Fibroblast of skin of scalp (primary cell): ENCODE measurements around the gene CHFR.
A peak's percentile ranks its signal among the peaks of the same experiment; 100 is the strongest.
"Not testable (repeated sequence)": the region's sequence is repeated elsewhere in the genome, so short reads cannot be mapped to it uniquely, and the experiment has no call there.

Experiments
- DNase-seq: peaks from one replicate; pipeline ENCODE4 v3.0.0-alpha.2; 2013

The CHFR gene

DNA sequence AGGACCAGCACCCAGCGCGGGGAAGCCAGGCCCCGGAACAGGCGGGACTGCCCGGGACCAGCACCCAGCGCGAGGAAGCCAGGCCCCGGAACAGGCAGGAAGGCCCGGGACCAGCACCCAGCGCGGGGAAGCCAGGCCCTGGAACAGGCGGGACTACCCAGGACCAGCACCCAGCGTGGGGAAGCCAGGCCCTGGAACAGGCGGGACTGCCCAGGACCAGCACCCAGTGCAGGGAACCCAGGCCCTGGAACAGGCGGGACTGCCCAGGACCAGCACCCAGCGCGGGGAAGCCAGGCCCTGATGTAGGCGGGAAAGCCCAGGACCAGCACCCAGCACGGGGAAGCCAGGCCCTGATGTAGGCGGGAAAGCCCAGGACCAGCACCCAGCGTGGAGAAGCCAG lies 12.8 kb downstream of the CHFR start:
- not testable (repeated sequence) for DNase-seq

DNA sequence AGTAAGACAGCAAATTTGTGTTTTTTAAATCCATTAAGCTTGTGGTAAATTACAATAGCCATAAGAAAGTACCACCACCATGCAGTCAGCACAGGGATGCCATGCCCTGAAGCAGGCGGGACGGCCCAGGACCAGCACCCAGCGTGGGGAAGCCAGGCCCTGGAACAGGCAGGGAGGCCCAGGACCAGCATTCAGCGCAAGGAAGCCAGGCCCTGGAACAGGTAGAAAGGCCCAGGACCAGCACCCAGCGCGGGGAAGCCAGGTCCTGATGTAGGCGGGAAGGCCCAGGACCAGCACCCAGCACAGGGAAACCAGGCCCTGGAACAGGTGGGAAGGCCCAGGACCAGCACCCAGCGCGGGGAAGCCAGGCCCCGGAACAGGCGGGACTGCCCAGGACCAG lies 13.2 kb downstream of the CHFR start:
- no peak for DNase-seq

DNA sequence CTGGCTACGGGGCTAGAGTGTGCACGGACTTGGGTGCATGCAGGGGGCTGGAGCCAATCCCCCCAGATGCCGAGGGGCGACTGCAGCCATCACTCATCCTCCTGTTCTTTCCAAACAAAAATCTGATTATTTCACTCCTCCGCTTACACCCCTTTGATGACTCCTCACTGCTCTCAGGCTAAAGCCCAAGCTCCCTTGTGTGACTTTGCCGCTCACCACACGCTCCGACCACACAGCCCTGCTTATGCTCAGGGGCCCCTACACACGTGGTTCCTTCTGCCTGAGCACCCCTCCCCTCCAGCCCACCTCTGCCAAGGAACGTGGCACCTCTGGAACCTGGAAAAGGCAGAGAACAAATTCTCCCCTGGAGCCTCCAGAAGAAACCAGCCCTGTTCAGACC lies 13.7 kb downstream of the CHFR start:
- DNase-seq: no peak

DNA sequence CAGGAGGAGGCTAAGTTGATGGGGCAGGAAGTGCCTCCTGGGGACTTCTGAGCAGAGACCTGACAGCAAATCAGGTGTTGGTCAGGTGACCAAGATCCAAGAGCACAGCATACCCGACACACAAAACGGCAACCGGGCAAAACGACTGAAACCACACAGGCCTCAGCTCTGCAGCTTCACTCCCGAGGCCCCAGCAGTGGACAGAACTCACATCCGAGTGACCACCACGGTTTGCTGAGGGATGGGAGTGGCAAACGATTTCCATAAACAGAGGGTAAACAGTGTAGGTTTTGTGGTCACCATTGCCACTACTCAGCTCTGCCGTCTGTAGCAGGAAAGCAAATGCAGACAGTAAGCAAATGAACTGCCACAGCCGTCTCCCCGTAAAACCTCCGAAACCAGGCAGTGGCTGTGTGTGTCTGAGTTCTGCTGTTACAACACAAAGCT lies 14.4 kb downstream of the CHFR start:
- no peak for DNase-seq

DNA sequence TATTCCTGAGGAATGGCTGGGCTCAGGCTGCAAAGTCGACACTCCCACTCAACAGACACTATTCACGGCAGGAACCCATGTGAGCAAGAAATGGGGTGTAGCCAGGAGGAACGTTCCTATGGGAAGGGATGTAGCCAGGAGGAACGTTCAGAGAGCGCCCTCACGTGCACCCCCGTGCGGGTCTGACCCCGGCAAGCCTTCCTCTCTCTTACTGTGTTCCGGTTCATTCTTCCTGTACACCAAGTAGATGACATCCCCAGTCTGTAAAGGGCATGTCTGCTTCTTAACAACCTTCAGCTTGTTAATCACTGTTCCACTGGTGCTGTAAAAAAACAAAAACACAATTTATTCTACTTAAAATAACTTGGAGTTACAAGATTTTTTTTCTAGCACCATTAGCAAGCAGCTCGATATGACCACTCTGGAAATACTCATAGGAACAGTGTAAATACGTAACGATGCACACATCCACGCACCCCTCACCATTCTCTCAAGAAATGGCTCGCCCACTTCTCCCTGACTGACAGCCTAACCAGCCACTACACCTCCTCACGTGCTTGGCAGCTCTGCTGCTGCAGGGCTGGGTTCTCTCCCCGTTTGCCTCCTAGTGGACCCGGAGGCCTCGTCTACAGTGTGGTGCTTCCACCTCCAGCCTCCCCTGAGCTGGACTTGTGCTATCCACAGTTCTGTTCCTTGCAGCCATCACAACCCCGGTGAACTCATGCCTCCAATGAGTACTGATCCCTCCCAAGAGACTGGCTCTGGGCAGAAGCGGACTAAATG lies 15.1 kb downstream of the CHFR start:
- no peak for DNase-seq

DNA sequence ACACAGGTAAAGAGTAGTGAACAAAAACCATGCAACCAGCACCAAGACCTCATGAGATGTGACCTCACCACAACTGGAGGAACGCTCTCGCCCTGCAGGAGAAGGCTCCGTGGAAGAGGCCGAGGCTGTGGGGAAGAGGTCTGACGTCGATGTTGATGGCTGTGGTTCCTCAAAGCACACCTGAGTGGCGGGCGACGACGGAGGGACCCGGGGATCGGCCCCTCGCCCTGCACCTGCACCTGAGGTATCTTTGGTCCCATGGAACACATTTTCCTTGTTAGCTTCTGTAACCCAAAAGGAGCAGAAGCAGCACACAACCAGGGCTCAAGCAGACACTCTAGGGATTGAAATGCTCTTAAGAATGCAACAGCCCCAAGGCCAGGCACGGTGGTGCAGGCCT lies 17.9 kb downstream of the CHFR start:
- no peak for DNase-seq

DNA sequence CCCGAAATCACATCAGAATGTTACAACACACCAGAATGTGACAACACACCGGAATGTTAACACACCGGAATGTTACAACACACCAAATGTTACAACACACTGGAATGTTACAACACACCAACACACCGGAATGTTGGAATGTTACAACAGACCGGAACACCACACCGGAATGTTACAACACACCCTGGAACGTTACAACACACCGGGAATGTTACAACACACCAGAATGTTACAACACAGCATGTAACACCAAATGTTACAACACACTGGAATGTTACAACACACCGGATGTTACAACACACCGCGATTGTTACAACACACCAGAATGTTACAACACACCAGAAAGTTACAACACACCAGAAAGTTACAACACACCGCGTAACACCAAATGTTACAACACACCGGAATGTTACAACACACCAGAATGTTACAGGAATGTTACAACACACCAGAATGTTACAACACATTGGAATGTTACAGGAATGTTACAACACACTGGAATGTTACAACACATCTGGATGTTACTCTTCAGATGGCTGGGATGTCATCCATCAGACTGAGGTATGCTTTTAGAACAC lies 21.1 kb downstream of the CHFR start:
- peak; percentile 59 for DNase-seq

DNA sequence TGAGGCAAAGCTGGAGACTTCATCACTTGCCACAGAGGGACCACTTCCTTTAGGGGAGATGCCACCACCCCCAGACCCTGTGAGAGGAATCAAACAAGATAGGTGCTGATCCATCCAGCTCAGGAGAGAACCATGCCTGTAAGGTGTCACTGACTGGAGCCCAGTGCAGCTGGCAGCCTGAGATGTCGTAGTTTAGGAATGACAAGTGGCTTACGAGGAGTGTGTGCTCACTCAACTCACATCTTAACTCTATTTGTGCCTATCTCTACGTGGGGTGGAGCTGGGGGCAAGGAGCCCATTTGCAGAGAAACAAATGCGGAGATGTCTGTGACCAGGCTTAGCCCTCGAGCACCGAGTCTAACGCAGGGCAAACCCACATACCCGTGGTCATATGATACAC lies 25.8 kb downstream of the CHFR start:
- DNase-seq: no peak

DNA sequence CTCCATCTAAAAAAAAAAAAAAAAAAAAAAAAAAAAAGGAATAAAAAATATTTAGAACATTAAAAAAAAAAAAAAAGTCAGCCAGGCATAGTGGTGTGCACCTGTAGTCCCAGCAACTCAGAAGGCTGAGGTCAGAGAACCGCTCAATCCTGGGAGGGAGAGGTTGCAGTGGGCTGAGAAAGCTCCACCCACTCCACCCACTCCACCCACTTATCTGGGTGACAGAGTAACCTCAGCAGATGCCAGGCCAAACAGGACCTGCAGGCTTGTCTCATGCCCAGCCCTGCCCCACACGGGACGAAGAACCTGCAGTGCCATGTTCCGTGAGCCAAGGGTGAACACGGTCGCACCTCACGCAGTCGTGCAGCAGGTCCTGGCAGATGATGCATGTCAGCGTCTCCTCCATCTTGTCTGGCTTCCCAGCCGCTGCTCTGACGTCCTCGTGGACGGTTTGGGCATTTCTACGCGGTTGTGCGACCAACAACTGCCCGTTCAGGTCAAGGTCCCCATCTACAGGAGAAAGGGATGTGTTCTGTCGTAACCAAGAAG lies 28.6 kb downstream of the CHFR start:
- no peak for DNase-seq

DNA sequence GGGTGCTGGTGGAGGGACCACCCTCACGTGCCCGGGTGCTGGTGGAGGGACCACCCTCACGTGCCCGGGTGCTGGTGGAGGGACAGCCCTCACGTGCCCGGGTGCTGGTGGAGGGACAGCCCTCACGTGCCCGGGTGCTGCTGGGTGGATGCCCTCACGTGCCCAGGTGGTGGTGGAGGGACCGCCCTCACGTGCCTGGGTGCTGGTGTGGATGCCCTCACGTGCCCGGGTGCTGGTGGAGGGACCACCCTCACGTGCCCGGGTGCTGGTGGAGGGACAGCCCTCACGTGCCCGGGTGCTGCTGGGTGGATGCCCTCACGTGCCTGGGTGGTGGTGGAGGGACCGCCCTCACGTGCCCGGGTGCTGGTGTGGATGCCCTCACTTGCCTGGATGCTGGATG lies 30.4 kb downstream of the CHFR start:
- not testable (repeated sequence) for DNase-seq

DNA sequence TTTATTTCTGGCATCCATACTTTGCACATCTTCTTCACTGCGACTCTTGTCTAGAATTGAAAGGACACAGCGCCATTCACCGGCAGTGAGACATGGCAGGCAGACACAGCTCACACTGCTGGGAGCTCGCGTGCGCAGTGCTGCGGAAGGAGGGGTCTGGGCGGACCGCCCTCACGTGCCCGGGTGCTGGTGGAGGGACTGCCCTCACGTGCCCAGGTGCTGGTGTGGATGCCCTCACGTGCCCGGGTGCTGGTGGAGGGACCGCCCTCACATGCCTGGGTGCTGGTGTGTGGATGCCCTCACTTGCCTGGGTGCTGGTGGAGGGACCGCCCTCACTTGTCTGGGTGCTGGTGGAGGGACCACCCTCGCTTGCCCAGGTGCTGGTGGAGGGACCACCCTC lies 30.8 kb downstream of the CHFR start:
- DNase-seq: no peak

DNA sequence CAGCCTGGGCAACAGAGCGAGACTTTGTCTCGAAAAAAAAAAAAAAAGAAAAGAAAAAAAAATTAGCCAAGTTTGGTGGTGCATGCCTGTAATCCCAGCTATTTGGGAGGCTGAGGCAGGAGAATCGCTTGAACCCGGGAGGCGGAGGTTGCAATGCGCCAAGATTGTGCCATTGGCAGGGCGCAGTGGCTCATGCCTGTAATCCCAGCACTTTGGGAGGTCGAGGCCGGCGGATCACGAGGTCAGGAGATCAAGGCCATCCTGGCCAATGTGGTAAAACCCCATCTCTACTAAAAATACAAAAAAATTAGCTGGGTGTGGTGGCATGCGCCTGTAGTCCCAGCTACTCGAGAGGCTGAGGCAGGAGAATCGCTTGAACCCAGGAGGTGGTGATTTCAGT lies 32.2 kb downstream of the CHFR start:
- DNase-seq: not testable (repeated sequence)

DNA sequence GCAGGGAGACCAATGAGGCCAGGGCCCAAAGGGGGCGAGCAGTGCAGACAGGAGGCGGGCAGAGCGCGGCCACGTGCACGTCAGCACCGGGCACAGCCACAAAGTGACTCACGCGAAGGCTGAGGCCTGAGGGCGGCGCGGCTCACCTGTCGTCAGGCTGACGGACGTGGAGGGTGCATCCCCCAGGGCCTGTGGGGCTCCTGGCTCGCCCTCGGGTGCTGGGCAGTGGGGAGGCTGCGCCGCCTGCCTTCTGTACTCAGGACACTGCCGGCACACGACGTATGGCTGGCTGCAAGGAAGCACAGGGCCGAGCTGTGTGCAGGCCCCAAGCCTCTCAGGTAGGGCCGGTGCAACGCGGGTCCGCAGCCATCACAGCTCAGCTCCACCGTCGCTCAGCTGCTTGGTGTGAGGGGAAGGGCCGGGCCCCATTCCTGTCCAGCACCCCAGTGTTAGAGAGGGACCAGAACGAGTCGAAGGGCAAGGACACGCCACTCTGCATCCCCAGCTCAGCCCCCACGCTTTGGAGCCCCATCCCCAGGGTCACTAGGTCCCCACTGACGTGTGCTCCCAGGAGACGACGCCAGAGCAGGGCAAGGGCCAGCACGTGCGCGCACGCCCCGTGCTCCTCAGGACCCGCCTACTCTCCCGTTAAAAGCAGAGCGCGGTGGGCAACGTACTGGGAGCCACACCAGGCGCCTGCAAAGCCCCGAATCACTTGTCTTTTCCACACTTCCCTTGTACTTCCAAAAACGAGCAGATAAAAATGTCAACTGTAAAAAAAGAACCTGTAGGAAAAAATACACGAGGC lies 33.9 kb downstream of the CHFR start:
- DNase-seq: no peak

DNA sequence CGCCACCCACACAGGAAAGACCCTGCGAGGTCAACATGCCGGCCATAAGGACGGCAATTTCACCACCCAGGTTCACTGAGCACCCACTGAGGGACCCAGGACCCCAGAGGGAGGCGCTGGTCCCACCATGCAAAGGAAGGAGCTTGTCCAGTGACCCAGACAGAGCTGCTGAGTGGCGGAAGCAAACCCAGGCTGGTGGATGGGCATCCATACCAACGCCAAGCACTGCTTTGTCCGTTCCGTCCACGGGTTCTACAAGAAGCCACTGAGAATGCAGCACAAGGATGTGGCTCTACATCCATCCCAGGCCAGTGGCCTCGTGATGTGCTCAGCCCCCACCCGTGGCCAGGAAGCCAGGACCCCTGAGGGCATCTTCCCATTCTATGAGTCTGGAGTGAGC lies 34.9 kb downstream of the CHFR start:
- no peak for DNase-seq

DNA sequence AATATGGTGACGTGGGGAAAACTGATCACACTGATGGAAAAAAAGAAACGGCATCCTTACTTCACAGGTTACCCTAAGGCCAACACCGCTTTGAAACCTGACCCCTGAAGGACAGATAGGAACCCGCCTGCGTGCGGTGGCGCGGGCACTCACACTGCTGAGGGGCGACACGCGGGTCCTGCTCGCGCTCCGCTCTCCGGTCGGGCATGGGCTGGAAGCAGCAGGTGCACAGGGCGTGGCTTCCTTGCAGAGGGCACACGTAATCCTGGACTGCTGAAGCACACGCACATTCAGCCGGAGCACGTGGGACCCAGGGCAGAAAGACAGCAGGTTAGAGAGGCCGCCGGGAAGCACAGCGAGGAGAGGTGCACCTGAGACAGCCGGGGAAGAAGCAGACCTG lies 35.9 kb downstream of the CHFR start:
- DNase-seq: no peak

DNA sequence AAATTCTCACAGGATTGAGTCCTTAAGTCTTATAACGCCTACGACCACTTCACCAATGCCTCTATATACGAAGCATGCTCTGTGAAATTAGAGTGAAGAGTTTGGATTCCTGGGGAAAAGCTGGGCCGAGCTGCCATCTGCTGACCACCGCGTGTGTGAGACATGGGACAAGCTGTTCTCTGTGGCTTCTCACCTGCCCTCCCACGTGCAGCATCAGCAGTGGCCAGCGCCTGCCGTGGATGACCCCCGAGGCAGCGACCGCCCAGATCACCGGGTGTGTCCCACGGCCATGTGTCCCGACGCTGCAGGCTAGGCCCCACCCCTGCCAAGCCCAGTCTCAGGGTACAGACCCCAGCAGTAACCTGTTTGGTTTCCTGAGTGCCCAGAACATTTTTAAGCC lies 37.1 kb downstream of the CHFR start:
- no peak for DNase-seq

DNA sequence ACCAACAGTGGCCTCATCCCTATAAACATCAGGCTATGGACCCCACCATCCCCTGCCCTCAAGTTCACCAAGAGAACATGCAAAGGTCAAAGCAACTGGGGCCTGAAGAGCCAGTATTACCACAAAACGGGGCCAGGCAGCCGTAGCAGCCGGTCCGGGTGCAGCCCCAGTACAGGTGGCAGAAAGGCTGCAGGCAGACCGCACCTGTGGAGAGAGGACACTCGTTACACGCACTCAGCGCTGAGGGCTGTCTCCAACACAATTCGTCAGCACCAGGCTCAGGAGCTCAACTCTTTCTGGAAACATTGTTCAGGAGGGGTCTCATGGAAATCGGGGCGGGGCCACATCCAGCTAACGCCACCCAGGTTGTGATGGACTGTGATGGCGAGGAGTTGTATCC lies 38.9 kb downstream of the CHFR start:
- DNase-seq: no peak

DNA sequence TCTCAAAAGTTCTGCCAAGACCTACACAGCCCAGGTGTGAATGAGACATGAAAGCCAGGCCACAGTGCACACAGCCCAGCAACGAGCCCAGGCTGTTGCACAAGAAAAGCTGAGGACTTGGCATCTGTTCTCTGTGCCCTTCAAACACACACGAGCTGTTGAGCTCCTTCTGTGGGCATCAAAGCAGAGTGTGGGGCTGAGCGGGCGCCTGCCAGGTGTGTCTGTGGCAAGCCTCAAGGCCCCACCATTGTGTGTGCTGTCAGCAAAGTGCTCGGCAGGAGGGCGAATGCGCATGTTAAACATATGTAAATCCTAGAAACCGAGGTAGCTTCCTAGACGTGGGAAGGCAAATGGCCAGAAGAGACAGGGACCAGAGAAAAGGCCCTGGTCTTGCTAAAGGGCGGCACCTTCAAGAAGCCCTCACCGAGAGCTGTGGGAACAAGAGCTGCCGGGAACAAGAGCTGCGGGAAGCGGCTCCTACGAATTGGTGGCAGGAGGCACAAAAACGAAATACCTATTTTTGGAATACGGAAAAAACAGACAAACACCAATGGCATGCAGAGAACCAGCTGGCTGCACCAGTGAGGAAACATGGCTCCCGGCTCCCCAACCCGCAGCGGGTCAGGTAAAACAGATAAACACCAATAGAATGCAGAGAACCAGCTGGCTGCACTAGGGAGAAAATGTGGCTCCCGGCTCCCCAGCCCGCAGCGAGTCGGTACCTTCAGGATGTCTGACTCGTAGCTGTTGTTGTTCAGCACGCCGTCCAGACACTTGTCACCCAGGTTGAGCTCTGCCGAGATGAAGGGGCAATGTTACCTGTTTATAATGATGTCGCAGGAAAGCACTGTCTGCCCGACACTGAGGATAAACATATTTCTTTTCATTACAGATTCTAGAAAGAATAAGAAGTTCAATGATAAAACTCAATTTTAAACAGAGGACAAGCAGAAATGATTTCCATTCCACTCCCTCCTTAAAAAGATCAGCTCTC lies 39.7 kb downstream of the CHFR start:
- DNase-seq: no peak

DNA sequence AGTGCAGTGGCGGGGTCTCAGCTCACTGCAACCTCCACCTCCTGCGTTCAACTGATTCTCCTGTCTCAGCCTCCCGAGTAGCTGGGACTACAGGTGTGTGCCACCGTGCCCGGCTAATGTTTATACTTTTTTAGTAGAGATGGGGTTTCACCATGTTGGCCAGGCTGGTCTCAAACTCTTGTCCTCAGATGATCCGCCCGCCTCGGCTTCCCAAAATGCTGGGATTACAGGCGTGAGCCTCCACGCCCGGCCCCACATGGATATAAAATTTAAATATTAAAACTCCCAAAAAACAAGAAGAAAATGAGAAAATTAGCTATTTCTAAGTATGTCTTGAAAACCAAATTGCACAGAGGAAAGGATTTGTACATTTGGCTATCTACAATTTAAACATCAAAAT lies 42.7 kb downstream of the CHFR start:
- DNase-seq: not testable (repeated sequence)

DNA sequence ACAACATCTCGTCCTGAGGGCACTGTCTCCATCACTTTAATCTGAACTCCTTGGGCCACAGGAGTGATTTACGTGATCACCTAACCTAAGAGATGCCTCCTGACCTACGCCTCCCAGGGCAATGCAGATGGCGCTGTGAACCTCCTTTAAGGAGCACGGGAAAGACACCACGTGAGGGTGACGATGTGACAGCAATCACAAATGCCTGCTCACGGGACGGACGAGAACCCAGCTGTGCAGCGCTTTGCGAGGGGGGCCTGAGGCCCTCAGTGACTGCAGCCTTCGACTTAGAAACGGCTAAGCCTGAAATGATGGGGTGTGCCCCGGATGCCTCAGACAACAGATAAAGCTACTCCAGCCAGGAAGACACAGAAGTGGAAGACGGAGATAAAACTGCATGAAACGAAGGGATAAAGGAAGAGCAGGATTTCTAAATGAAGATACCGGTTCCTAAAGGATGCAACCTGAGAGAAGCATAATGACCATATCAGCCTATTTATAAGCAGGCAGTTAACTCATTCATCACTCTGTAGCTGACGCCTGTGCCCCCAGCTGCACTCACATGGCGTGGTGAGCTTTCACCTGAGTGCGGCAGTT lies 44.9 kb downstream of the CHFR start:
- no peak for DNase-seq

DNA sequence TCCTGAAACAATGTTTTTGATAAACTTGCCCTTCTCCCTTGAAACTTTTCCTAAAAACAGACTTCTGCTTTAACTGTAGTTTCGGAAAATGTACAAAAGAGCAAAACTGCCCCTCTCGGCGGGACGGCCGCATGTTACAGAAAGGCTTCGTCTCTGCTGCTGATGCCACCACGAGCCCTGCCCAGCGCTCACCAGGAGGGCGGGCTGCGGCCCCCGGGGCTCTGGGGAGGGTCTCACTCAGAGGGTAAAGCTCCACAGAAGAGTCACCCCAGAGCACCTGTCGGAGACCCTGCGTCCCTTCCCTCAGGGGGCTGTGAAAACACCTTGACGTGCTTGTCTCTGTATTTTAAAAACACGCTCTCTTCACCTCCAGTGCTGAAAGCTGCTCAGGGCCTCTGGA lies 46.3 kb downstream of the CHFR start:
- DNase-seq: no peak

DNA sequence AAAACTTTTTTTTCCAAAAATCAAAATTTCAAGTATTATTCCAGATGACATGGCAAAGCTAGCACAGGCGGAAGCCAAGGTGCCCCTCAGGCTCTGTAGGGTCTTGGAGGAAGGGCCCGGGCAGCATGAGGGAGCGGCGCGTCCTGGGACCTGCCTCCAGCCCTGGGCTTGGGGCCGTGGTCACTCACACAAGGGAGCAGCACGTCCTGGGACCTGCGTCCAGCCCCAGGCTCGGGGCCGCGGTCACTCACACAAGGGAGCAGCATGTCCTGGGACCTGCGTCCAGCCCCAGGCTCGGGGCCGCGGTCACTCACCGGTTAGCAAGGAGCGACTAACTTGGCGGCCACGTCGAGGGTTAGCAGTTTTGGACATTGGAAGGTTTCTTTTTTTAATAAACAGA lies 46.9 kb downstream of the CHFR start:
- DNase-seq: no peak
